ENCODE measurements around the gene NOPCHAP1.
A peak's percentile ranks its signal among the peaks of the same experiment; 100 is the strongest.
"Not testable (repeated sequence)": the region's sequence is repeated elsewhere in the genome, so short reads cannot be mapped to it uniquely, and the experiment has no call there.

Gene NOPCHAP1

GRCh38 chr12:104975587-104976343 lies 10.4 kb upstream of the NOPCHAP1 start:
- H3K4me3 ChIP-seq (ENCODE audit: low read length), result no peak overlapping the region
- peak; percentile 83 for DNase-seq (ENCODE audit: low read depth)
- TF ChIP-seq CTCF (IDR thresholded peaks at IDR 0.05; ENCODE audit: insufficient read depth, low read depth, low read length, missing control alignments), result no peak

- no peak for DNase-seq (ENCODE audit: low read depth)
- no peak for TF ChIP-seq CTCF (IDR thresholded peaks at IDR 0.05; ENCODE audit: insufficient read depth, low read depth, low read length, missing control alignments)
These were observed 9.4 kb upstream of the NOPCHAP1 start for GRCh38 chr12:104976703-104977102.

GRCh38 chr12:104977688-104978087 lies 8.4 kb upstream of the NOPCHAP1 start:
- not testable (repeated sequence) for H3K4me3 ChIP-seq (ENCODE audit: low read length); DNase-seq (ENCODE audit: low read depth)

More at GRCh38 chr12:104976703-104977102, 9.4 kb upstream of the NOPCHAP1 start:
- no peak overlapping the region for H3K4me3 ChIP-seq (ENCODE audit: low read length)

- DNase-seq (ENCODE audit: low read depth), result no peak
- no peak overlapping the region for H3K4me3 ChIP-seq (ENCODE audit: low read length)
- TF ChIP-seq CTCF (IDR thresholded peaks at IDR 0.05; ENCODE audit: insufficient read depth, low read depth, low read length, missing control alignments), result no peak
These were observed 910 bp upstream of the NOPCHAP1 start for GRCh38 chr12:104985206-104985605.

- no peak overlapping the region for H3K4me3 ChIP-seq (ENCODE audit: low read length)
- DNase-seq (ENCODE audit: low read depth), result no peak
- no peak for TF ChIP-seq CTCF (IDR thresholded peaks at IDR 0.05; ENCODE audit: insufficient read depth, low read depth, low read length, missing control alignments)
These were observed 4.8 kb downstream of the NOPCHAP1 start for GRCh38 chr12:104990950-104991349.

GRCh38 chr12:104991565-104992128 lies 5.5 kb downstream of the NOPCHAP1 start:
- no peak for TF ChIP-seq CTCF (IDR thresholded peaks at IDR 0.05; ENCODE audit: insufficient read depth, low read depth, low read length, missing control alignments)
- no peak for DNase-seq (ENCODE audit: low read depth)
- H3K4me3 ChIP-seq (ENCODE audit: low read length), result no peak overlapping the region

- no peak overlapping the region for H3K4me3 ChIP-seq (ENCODE audit: low read length)
- no peak for DNase-seq (ENCODE audit: low read depth)
- no peak for TF ChIP-seq CTCF (IDR thresholded peaks at IDR 0.05; ENCODE audit: insufficient read depth, low read depth, low read length, missing control alignments)
These were observed 8.2 kb downstream of the NOPCHAP1 start for GRCh38 chr12:104994336-104994735.
